Kidney (tissue), 14 donors: ENCODE results near the gene OR6B2. TPM values are rescaled to one million over a fixed set of nuclear protein-coding genes. Genes with fewer than 3 reads are reported as not detected.

Experiments used
- DNase-seq, 5 donors: peaks; one replicate each; pipeline ENCODE4 v3.0.0-alpha.2; 2013 to 2020
- FAIRE-seq: peaks from 2 replicates; lab custom pipeline; 2012; peaks lifted over from hg19 to GRCh38; lab: Jason Lieb, UNC
- H3K27ac ChIP-seq, 2 donors: one replicate each; pipeline ENCODE4 v1.7.0; 2013; ENCODE audit warnings: low read depth in 2 of 2, low read length in 2 of 2, inconsistent platforms in 1 of 2
- H3K27me3 ChIP-seq: one replicate; pipeline ENCODE4 v1.7.1; 2013; ENCODE audit warnings: low read length, inconsistent platforms; ENCODE audit not compliant: control insufficient read depth, insufficient read depth
- H3K36me3 ChIP-seq, 3 donors: one replicate each; pipeline versions ENCODE4 v1.7.0 to v1.7.1; 2013; ENCODE audit warnings: low read length in 3 of 3, control low read depth in 1 of 3, inconsistent platforms in 1 of 3; ENCODE audit not compliant: insufficient read depth in 3 of 3, control insufficient read depth in 2 of 3
- H3K4me1 ChIP-seq, 3 donors: one replicate each; pipeline versions ENCODE4 v1.7.0 to v1.7.1; 2013; ENCODE audit warnings: low read length in 3 of 3, inconsistent platforms in 1 of 3, low read depth in 1 of 3; ENCODE audit not compliant: control insufficient read depth in 2 of 3, insufficient read depth in 2 of 3
- H3K4me3 ChIP-seq, 3 donors: one replicate each; pipeline versions ENCODE4 v1.7.0 to v1.8.1; 2013; ENCODE audit warnings: low read length in 3 of 3, control low read depth in 1 of 3, inconsistent platforms in 1 of 3
- H3K9ac ChIP-seq, 3 donors: one replicate each; pipeline versions ENCODE4 v1.7.0 to v1.7.1; 2013; ENCODE audit warnings: low read length in 3 of 3, control low read depth in 1 of 3, inconsistent platforms in 1 of 3
- H3K9me3 ChIP-seq, 3 donors: one replicate each; pipeline versions ENCODE4 v1.7.0 to v1.7.1; 2013; ENCODE audit warnings: low read length in 3 of 3, control low read depth in 1 of 3, inconsistent platforms in 1 of 3; ENCODE audit not compliant: control insufficient read depth in 2 of 3, insufficient read depth in 1 of 3
- CTCF ChIP-seq: IDR thresholded peaks from 3 replicates; pipeline ENCODE4 v1.5.1; 2012; ENCODE audit warnings: mild to moderate bottlenecking, moderate library complexity, borderline replicate concordance; ENCODE audit not compliant: insufficient read depth; ENCODE audit errors: extremely low read depth
- intact Hi-C: fragments of 100-400 bp; cut with DNase I; formaldehyde crosslinking; loops from one replicate; pipeline ENCODE4 v1.11.1; 2022
- polyA plus RNA-seq: library from polyadenylated mRNA; stranded (reverse); fragments of 350-450 nt; fragmentation: Illumina TruSeq; extraction: RNeasy Lipid Tissue Mini Kit (QIAGEN cat#74804); gene quantifications from one replicate; pipeline ENCODE4 v1.2.3, GENCODE V29; 2014; ENCODE audit warnings: low read depth, low replicate concordance; ENCODE audit not compliant: insufficient read depth
- total RNA-seq: library from RNA; stranded (reverse); fragmentation: NEBNext Ultra II Directional; extraction: Animal tissue kit (Norgen Biotek cat#: 25700); gene quantifications from one replicate; pipeline ENCODE4 v1.2.1, GENCODE V29; 2021
- donor health status: control.
- donor health status: control.
- donor health status: control.
- donor health status: control.
- donor health status: control.
- donor health status: DM: yes; HTN: yes; CAD: no.
- donor health status: Normal renal cell carcinoma (clear cell type).

OR6B2 gene
- total and polyA plus RNA-seq, 2 donors from 2014 or later, result not detected

GRCh38 chr2:240074545-240074944, 44.3 kb upstream of the OR6B2 start:
- DNase-seq, result no peak
- no peaks in the 10 kb centered on the region for H3K36me3 ChIP-seq
- no peak overlapping the region for H3K9ac ChIP-seq
- H3K4me1 ChIP-seq, result no peaks in the 10 kb centered on the region
- no peak for FAIRE-seq
- intact Hi-C loops, result no loop called here
- H3K27me3 ChIP-seq, result no peaks in the 10 kb centered on the region
- H3K27ac ChIP-seq, result no peak overlapping the region
- peaks cover 0 to 9% (median 4%) of the 10 kb centered on the region in 3 donors for H3K9me3 ChIP-seq
- no peak for TF ChIP-seq CTCF
- H3K4me3 ChIP-seq, result no peak overlapping the region

DNA sequence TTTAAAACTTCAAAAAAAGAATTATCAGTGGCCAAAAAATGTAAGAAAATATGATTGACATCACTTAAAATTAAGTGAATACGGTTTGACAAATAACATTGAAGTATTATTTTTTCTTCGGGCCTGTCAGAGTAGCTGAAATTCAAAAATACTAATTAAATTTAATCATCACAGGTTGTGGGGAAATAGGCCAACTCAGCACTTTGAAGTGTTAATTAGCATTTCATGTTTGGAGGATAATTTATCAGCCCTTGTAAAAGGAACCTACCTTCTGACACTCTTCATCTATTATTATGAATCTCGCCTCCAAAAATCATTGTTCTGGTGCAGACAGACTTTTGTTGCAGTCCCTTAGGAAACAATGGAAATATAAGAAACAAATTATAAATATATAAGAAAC, 40.7 kb upstream of the OR6B2 start:
- Histone ChIP-seq H3K9ac (no peak overlapping the region), H3K4me1 (no peaks in the 10 kb centered on the region), H3K4me3 (no peak overlapping the region), H3K27ac (no peak overlapping the region), H3K36me3 (no peaks in the 10 kb centered on the region), H3K9me3 (peaks cover 0 to 11% (median 0%) of the 10 kb centered on the region in 3 donors), H3K27me3 (no peaks in the 10 kb centered on the region)
- TF ChIP-seq CTCF, result no peak
- DNase-seq (no peak), FAIRE-seq (no peak)
- intact Hi-C loops, result no loop called here

GRCh38 chr2:240069829-240070228, 39.6 kb upstream of the OR6B2 start:
- H3K4me1 ChIP-seq, result no peaks in the 10 kb centered on the region
- FAIRE-seq, result no peak
- intact Hi-C loops, result no loop called here
- H3K36me3 ChIP-seq, result no peaks in the 10 kb centered on the region
- H3K9me3 ChIP-seq, result peaks cover 0 to 11% (median 0%) of the 10 kb centered on the region in 3 donors
- DNase-seq, result no peak
- H3K9ac ChIP-seq, result no peak overlapping the region
- no peak overlapping the region for H3K4me3 ChIP-seq
- TF ChIP-seq CTCF, result no peak
- no peak overlapping the region for H3K27ac ChIP-seq
- no peaks in the 10 kb centered on the region for H3K27me3 ChIP-seq

DNA sequence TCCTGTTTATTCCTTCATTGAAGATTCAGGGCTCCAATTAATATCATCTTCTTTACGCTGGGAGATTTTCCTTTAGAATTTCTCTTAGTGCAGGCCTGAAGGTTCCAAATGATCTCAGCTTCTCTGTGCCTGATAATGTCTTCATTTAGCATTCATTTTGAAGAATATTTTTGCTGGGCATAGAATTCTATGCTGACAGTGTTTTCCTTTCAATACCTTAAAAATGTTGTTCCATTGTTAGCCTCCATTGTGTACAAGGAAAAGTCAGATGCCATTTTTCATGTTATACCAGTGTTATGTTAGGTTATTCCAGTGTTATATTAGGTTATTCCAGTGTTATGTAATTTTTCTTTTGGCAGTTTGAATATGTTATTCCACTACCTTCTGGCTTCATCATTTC, 38.0 kb upstream of the OR6B2 start:
- Histone ChIP-seq H3K36me3 (no peaks in the 10 kb centered on the region), H3K4me1 (no peaks in the 10 kb centered on the region), H3K9ac (no peak overlapping the region), H3K4me3 (no peak overlapping the region), H3K27ac (no peak overlapping the region), H3K9me3 (peaks cover 0 to 11% (median 0%) of the 10 kb centered on the region in 3 donors), H3K27me3 (no peaks in the 10 kb centered on the region)
- intact Hi-C loops, result no loop called here
- FAIRE-seq, result no peak
- TF ChIP-seq CTCF, result no peak
- DNase-seq, result no peak
